ENCODE measurements around the gene SPATA16. TPM values are rescaled to one million over a fixed set of nuclear protein-coding genes. Genes with fewer than 3 reads are reported as not detected.

SPATA16 gene
- total and polyA plus RNA-seq, 2 donors (not counting 1 experiment from before 2014, with no cell fraction given), result not detected

DNA sequence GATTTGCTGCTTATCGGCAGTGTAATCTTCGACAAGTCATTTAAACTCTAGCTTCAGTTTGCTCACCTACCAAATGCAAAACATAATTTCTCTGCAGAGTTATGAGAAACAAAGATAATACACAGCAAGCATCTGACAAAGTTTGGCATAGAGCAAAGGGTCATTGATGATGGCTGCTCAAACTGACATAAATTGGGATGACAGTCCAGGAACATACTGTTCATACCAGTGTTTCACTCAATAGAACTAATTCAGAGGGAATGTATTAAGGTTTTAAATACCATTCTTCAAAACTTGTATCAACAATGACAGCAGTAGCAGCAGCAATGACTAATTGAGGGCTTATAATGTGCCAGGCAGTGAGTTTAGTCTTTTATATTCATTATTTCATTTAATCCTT is 137.6 kb downstream of the SPATA16 start:
- Histone ChIP-seq H3K4me2 (replicated peaks; ENCODE audit: low read depth, low read length, poor library complexity, severe bottlenecking) (no peak overlapping the region), H3K27me3 (replicated peaks in 1 of 4; ENCODE audit: control extremely low read depth in 1 of 4, control insufficient read depth in 3 of 4, insufficient read depth in 4 of 4, low read length in 3 of 4) (no peaks in the 10 kb centered on the region), H3K9ac (ENCODE audit: low read length) (no peak overlapping the region), H3K36me3 (replicated peaks in 1 of 2; ENCODE audit: control extremely low read depth in 1 of 2, control insufficient read depth in 1 of 2, extremely low read depth in 1 of 2, insufficient read depth in 2 of 2, low read length in 1 of 2) (no peaks in the 10 kb centered on the region), H3K9me3 (ENCODE audit: control extremely low read depth in 1 of 3, control insufficient read depth in 2 of 3, insufficient read depth in 1 of 3, low read length in 2 of 3) (no peaks in the 10 kb centered on the region), H3K27ac (ENCODE audit: low read length in 2 of 2) (no peak overlapping the region), H4K20me1 (ENCODE audit: control insufficient read depth, insufficient read depth, low read length, poor library complexity, severe bottlenecking) (no peaks in the 10 kb centered on the region), H3K4me1 (ENCODE audit: control insufficient read depth in 2 of 2, insufficient read depth in 2 of 2, low read length in 2 of 2) (no peaks in the 10 kb centered on the region), H2AFZ (ENCODE audit: insufficient read depth, low read depth, low read length, poor library complexity, severe bottlenecking) (no peak overlapping the region), H3K79me2 (ENCODE audit: control insufficient read depth, insufficient read depth, low read length) (no peaks in the 10 kb centered on the region), H3K4me3 (ENCODE audit: control extremely low read depth in 1 of 5, extremely low read depth in 1 of 5, insufficient read depth in 1 of 5, low read depth in 2 of 5, low read length in 4 of 5) (no peak overlapping the region)
- Mint-ChIP-seq H3K4me3 (no peak overlapping the region), H3K4me1 (no peaks in the 10 kb centered on the region), H3K9me3 (ENCODE audit: insufficient read depth) (no peaks in the 10 kb centered on the region), H3K27me3 (no peaks in the 10 kb centered on the region), H3K27ac (no peak overlapping the region)
- intact Hi-C loops (cut with micrococcal nuclease), result no loop called here
- POLR2A ChIA-PET, result no interaction called here
- WGBS (ENCODE audit: insufficient coverage), result 100% methylated on average over 1 of the region's 2 CpGs
- ATAC-seq (ENCODE audit: low read depth) (no peak), DNase-seq (no peak)
- CTCF ChIA-PET, result no interaction called here
- TF ChIP-seq, protein P1, sequence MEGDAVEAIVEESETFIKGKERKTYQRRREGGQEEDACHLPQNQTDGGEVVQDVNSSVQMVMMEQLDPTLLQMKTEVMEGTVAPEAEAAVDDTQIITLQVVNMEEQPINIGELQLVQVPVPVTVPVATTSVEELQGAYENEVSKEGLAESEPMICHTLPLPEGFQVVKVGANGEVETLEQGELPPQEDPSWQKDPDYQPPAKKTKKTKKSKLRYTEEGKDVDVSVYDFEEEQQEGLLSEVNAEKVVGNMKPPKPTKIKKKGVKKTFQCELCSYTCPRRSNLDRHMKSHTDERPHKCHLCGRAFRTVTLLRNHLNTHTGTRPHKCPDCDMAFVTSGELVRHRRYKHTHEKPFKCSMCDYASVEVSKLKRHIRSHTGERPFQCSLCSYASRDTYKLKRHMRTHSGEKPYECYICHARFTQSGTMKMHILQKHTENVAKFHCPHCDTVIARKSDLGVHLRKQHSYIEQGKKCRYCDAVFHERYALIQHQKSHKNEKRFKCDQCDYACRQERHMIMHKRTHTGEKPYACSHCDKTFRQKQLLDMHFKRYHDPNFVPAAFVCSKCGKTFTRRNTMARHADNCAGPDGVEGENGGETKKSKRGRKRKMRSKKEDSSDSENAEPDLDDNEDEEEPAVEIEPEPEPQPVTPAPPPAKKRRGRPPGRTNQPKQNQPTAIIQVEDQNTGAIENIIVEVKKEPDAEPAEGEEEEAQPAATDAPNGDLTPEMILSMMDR (IDR thresholded peaks at IDR 0.05), result no peak
- no peak for TF ChIP-seq EZH2 (IDR thresholded peaks at IDR 0.05; ENCODE audit: borderline replicate concordance, insufficient read depth, low read depth, low read length, poor library complexity, severe bottlenecking)

DNA sequence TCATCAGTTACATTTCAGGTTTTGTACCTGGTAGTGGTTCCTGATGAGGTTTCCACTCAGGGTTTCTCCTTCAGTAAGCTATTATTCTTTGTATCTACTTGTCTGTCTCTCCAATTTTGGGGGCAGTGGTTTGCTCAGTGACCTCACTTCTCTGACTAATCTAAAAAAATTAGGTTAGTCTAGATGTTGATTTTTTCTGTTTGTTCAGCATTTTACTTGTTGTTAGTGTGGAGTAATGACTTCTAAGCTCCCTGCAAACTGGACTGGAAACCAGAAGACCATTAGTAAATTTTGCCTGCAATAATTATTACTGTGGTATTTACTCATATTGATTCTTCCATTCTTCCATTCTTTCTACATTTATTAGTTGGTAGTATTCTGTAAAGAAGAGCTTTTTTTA is 139.4 kb downstream of the SPATA16 start:
- ChIA-PET CTCF (no interaction called here), POLR2A (no interaction called here)
- Mint-ChIP-seq H3K9me3 (ENCODE audit: insufficient read depth) (no peaks in the 10 kb centered on the region), H3K4me1 (no peaks in the 10 kb centered on the region), H3K4me3 (no peak overlapping the region), H3K27me3 (no peaks in the 10 kb centered on the region), H3K27ac (no peak overlapping the region)
- H3K27me3 ChIP-seq (replicated peaks in 1 of 4; ENCODE audit: control extremely low read depth in 1 of 4, control insufficient read depth in 3 of 4, insufficient read depth in 4 of 4, low read length in 3 of 4), result no peaks in the 10 kb centered on the region
- intact Hi-C loops (cut with micrococcal nuclease), result no loop called here
- H3K27ac ChIP-seq (ENCODE audit: low read length in 2 of 2), result no peak overlapping the region
- no peak overlapping the region for H3K4me3 ChIP-seq (ENCODE audit: control extremely low read depth in 1 of 5, extremely low read depth in 1 of 5, insufficient read depth in 1 of 5, low read depth in 2 of 5, low read length in 4 of 5)
- H3K79me2 ChIP-seq (ENCODE audit: control insufficient read depth, insufficient read depth, low read length), result no peaks in the 10 kb centered on the region
- no peak overlapping the region for H2AFZ ChIP-seq (ENCODE audit: insufficient read depth, low read depth, low read length, poor library complexity, severe bottlenecking)
- H3K9me3 ChIP-seq (ENCODE audit: control extremely low read depth in 1 of 3, control insufficient read depth in 2 of 3, insufficient read depth in 1 of 3, low read length in 2 of 3), result no peaks in the 10 kb centered on the region
- TF ChIP-seq EZH2 (IDR thresholded peaks at IDR 0.05; ENCODE audit: borderline replicate concordance, insufficient read depth, low read depth, low read length, poor library complexity, severe bottlenecking), result no peak
- TF ChIP-seq, protein P1 (IDR thresholded peaks at IDR 0.05), result no peak
- no peaks in the 10 kb centered on the region for H3K4me1 ChIP-seq (ENCODE audit: control insufficient read depth in 2 of 2, insufficient read depth in 2 of 2, low read length in 2 of 2)
- no peak overlapping the region for H3K9ac ChIP-seq (ENCODE audit: low read length)
- no peaks in the 10 kb centered on the region for H3K36me3 ChIP-seq (replicated peaks in 1 of 2; ENCODE audit: control extremely low read depth in 1 of 2, control insufficient read depth in 1 of 2, extremely low read depth in 1 of 2, insufficient read depth in 2 of 2, low read length in 1 of 2)
- no peaks in the 10 kb centered on the region for H4K20me1 ChIP-seq (ENCODE audit: control insufficient read depth, insufficient read depth, low read length, poor library complexity, severe bottlenecking)
- no peak overlapping the region for H3K4me2 ChIP-seq (replicated peaks; ENCODE audit: low read depth, low read length, poor library complexity, severe bottlenecking)
- no peak for DNase-seq
- no peak for ATAC-seq (ENCODE audit: low read depth)

Data from B cell (primary cell).